Middle frontal gyrus (tissue), 1 donor: ENCODE results near the gene FAXDC2.
A peak's percentile ranks its signal among the peaks of the same experiment; 100 is the strongest.
"Not testable (repeated sequence)": the region's sequence is repeated elsewhere in the genome, so short reads cannot be mapped to it uniquely, and the experiment has no call there.

ENCODE experiments used
- DNase-seq: peaks from one replicate; pipeline ENCODE4 v3.0.0-alpha.2; 2015; ENCODE audit warnings: low spot score; ENCODE audit errors: extremely low spot score

The FAXDC2 gene

DNA sequence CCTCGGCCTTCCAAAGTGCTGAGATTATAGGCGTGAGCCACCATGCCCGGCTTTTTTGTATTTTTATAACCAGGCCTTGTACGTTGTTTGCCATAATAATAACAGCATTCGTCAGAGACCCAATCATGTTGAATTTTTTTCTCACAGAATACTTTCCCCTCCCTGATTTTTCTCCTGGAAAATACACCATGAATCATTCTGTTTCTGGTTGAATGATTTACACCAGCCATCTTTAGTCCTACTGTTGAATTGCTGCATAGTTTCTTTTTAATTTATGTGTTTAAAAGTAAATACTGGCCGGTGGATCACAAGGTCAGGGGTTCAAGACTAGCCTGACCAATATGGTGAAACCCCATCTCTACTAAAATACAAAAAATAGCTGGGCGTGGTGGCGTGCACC lies 11.5 kb upstream of the FAXDC2 start:
- no peak for DNase-seq

DNA sequence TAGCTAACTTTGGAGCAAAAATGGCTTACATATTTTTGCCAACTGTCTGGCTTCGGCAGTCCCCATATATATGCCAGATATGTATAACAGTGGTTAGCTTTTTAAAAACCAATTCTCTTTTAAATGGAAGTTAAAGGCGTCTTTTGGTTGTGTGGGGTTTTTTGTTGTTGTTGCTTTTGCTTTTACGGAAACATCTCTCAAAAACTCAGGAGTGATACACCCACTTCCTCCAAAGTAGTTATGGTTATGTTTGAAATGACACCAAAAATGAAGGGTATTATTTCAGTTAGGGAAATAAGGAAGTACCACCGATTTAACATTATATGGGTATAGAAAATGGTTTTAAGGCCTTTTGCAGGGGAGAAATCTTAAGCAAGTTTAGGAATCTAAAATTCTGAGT lies 10.4 kb upstream of the FAXDC2 start:
- no peak for DNase-seq

DNA sequence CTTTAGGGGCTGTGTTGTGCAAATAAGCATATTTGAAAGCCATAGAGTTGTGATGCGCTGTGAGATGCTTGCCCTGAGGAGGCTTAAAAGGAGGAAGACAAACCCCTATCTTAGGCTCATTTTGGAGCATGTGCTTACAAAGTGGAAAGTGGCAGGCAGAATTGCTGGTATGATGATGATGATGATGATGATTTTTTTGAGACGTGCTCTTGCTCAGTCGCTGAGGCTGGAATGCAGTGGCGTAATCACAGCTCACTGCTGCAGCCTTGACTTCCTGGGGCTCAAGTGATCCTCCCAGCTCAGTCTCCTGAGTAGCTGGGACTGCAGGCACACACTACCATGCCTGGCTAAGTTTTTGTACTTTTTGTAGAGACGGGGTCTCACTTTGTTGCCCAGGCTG lies 9.7 kb upstream of the FAXDC2 start:
- DNase-seq, result no peak

DNA sequence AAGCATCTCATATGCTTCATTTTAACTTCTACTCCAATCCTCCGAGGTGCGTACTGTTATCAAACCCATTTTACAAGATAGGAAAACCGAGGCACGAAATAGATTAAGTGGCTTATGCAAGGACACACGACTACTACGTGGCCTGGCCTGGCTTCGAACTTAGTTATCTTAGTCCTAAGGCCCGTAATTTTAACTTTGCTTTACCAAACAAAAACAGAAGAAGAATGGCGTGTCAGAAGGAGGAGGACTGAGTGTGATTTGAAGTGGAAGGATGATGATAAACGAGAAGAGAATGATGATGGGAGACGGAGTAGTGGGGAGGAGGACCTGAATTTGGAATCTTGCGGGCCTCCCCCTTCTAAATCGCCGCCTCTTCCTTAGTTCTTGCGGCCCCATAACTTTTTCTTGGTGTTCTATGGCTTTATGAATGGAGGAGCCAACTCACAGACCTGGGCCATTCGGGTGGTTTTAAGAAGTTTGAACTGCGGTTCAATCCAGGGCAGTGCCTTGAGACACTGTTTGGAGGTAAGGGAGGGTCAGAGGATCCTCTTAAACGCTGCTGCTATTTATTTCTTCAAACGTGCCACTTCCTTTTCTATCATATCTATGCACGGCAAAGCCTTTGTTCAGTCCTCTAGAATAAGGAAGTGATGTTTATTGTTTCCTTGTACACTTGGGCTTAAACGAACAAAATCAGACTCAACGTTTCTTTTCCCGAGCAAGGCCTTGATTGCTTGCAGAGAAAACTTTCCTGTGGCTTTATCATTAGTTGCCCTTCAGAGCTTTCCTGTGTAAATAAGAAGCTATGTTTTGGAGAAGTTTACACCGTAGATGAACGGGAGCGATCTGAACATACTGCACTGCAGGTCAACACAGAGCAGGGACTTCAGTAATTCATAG lies 8.8 kb upstream of the FAXDC2 start:
- DNase-seq, result no peak

DNA sequence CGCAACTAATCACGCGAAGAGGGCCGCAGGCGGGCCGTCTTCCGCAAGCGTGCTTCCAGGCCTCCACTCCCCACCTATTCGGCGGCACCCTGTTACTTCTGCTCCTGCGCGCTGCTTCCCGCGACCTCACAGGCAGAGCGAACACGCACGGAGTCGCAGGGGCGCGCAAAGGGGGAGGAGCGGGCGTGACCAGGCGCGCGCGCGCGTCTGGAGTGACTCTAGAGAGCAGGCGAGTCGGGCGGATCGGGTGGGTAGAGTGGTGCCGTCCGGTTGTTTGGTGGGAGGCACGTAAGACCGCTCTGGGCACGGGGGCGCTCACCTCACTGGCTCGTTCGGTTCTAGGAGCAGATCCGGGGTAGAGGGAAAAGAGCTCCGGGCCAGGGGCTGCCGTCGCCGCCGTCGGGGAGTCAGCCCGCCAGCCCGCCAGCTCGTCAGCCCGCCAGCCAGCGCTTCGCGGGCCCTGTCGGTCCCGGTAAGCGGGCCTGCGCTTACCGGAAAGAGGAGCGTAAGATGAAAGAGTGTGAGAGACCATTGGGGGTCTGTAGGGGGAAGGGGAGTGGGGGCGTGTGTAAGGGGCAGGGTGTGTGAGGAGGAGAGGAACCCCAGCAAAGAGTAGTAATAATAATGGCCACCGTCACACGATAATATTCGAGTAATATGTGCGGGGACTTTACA lies 8.0 kb upstream of the FAXDC2 start, which contains the start of gene CNOT8:
TSS of gene CNOT8 (plus strand) at position 331 of the 675 bp plus-strand sequence. CDS start 4,652 bp downstream, outside the sequence.
- DNase-seq, result peak; percentile 92

DNA sequence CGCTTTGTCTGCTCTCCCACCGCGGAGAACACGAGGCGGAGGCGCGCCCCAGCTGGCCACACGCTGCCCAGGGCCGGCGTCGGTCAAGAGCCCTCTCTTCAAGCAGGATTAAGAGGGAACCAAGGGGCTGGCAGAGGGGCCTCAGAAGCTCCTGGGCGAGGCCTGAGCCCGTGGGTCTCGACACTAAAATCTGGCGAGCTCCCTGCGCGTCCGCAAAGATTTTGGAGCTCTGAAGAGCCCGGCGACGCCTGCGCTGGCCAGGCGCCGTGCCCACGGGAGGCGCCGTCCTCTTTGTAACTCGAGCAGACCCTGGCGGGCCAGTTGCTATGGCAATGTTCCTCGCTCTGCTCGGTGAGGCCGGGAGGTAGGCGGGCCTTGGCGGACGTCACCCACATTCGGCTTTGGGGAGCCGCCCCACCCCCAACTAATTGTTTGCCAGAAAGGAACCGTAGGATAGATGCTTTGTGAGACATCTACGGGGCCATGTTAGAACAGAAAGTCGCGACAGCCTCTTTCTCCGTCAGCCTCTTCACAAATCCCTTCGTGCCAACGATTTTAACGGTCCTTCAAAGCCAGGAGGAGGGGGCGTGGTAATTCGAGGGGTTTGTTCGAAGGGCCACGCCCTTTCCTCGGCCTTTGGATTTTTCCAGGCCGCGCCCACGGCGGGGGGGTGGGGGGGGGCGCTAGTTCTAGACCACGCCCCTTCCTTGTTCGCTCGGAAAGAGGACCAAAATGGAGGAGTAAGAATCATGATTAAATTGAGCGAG lies 7.3 kb upstream of the FAXDC2 start:
- DNase-seq, result peak; percentile 87

DNA sequence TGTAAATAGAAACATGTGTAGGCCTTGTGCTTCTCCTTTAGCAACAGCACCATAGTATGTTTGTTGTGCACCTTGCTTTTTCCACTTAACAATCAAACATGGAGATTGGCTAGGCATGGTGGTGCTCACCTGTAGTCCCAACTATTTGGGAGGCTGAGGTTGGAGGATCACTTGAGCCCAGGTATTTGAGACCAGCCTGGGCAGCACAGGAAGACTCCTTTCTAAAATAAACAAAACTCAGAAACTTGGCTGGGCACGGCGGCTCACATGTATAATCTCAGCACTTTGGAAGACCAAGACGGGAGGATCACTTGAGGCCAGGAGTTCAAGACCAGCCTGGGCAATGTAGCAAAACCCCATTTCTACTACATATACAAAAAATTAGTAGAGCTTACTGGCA lies 948 bp upstream of the FAXDC2 start:
- no peak for DNase-seq

DNA sequence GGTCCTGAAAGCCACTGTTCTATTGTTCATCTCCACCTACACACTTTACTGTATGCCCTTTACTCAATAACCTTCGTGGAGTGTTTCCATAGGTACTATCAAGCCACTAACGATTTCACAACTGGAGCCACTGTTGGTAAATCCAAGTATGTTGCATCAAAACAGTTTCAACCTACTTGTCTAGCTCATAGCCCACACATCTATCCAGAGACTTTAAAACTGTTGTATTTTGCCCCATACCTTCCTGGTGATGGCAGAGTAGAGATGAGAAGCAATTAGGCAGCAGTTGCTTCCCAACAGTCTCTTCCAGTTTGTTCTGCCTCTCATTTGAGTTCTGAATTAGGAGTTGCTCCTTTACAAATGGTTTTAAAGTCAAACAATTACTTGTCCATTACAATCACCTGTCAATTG lies 607 bp downstream of the FAXDC2 start:
- no peak for DNase-seq

DNA sequence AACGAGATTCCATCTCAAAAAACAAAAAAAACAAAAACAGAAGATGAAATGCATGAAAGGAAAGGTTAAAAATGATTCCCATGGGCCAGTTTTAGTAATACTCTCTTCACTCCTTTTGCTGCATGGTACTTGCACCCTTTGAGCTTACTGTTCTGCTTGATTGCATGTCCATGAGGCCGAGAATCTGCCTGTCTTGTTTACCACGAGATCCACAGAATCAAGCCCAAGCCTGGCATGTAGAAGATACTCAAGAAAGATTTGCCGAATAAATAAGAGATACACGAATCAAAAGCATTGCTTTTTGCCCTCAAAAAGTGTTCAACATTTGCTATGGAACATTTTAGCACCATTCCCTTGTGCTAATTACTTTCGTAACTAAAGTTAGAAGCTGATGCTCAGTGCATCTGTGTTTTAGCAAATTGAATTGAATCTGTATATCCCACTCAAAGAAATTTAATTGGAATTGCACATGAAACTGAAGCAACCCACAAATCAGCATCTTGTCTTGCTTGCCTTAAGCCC lies 1.1 kb downstream of the FAXDC2 start:
- DNase-seq, result no peak

DNA sequence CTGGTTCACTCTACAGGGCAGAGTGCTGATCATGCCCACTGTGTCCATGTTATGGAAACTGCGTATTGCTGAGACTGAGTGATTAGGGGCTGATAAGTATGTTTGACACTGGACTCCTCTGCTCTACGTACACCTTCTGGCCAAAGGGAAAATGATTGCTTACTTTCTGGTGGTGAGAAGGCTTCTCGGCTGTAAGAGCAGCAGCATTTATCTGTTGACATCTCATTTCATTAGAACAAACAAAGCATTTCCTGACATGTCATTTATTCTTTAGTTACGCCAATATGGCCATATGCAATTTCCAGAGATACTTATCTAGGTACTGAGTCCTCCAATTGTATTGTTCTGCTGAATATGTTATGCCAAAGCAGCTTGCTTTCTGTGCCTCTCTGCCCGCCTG lies 5.6 kb downstream of the FAXDC2 start:
- DNase-seq, result no peak

DNA sequence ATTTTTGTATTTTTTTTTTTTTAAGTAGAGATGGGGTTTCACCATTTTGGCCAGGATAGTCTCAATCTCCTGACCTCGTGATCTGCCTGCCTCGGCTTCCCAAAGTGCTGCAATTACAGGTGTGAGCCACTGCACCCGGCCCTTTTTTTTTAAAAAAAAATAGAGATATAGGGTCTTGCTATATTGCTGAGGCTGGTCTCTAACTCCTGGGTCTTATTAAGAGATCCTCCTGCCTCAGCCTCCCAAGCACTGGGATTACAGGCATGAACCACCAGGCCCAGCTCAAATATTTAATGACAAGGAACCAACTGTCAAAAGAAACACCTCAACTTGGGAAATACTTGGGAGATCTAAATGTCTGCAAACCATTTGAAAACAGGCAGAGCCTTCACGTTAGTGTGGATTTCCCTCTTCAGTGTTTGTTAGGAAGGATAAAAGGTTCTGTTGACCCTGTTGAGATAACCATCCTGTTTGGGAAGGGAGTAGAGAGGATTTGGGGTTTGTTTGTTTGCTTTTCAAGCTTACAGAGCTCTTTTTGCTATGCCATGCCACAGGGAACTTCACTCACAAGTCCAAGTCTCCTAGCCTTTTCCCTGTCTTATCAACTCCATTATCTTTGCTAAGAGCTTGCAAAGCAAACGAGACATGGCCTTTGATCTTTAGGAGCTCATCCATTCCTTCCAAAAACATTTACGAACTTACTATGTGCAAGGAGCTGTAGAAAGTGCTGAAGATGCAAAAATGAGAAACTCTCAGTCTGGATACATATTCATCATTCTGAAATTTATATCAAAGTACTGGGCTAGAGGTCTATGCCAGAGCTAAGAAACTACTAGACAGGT lies 7.5 kb downstream of the FAXDC2 start:
- DNase-seq, result no peak

DNA sequence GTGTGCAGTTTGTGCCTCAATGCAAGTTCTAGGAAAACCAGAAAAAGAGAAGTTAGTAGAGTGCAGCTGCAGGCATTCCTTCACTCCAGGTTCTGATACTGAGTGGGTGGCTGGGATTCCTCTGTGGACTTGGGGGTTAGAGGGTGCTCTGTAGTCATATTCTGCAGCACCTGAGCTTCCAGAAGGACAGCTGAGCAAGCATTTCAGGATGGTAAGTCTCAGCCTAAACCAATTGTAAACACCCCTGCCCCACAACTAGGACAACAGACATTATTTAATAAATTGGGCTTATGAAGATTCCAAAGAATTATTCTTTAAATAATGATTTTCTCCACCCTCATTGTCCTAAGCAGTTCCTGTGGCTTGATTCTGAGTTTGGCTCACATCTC lies 9.1 kb downstream of the FAXDC2 start:
- DNase-seq, result no peak

DNA sequence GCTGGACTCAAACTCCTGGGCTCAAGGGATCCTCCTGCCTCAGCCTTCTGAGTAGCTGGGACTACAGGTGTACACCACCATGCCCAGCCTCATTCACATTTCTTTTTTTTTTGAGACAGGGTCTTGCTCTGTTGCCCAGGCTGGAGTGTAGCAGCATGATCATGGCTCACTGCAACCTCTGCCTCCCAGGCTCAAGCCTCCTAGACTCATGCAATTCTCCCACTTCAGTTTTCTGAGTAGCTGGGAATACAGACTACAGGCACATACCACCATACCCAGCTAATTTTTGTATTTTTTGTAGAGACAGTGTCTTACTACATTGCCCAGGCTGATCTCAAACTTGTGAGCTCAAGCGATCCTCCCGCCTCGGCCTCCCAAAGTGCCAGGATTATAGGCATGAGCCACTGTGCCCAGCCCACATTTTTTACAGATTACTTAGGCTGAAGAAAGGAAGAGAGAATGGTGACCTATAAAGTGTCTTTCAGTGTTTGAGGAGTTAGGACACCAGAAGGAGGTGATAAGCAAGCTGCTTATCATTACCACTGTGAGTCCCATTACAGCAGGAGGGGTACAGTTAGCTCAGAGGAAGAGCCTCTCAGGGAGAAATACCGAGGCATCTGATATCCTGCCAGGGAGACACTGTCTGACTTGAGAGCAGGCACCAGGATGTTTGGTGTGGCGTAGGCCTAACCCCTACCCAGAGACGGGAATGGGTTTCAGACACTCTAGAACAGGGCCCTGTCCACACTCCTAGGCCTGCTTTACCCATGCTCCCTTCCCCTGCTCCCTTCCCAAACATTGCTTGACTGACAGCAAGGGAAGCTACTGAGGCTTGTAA lies 9.7 kb downstream of the FAXDC2 start:
- DNase-seq, result no peak

DNA sequence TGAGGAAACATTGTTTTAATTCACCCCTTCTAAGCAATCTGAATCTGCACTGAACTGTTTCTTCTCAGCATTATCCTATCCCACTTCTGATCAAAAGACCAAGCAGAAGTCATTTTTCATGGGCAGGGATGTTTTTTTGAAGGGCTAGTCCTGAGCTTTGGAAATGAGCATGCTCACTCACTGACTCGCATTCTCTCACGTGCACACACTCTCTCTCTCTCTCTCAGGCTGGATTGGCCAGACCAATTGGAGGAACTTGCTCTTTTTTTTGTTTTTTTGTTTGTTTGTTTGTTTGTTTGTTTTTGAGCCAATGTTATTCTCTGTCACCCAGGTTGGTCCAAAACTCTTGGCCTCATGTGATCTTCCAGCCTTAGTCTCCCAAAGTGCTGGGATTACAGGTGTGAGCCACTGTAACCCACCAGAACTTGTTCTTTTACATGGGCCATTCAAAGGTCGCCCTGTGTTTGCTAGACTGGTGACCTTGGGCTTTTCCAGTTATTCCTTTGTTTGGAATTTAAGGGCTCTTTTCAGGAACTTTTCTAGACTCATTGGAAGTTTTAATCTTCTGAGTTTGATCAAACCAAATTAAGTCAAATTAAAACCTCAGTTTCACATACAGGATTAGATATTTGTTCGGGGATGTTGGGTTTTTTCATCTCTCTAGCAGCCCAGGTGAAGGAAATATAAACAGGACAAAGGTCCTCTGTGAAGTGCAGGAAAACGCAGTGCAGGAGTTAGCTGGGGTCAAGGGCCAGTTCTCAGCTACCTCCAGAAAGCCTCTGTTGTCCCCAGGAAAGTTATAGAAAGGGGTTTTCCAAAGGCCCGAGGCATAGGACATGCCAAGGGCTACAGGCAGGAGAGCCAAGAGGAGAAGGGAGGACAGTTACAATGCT lies 13.1 kb downstream of the FAXDC2 start:
- DNase-seq, result no peak

DNA sequence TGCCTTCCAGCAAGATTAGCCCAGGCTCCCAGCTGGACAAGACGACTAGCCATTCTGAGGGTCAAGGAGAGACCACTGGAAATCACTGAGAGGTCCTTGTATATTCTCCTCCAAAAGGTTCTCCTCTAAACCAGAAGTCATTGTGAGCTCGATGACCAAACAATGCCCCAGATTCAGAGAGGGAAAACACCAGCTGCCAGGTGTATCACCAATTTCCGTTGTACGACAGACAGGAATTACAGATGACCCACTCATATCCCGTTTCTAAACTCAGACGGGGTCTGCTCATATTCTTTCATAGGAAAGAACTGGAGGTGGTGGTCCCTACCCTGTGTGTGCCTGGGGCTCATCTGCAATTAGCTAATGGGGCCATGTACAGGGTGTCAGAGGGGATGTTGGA lies 14.2 kb downstream of the FAXDC2 start:
- DNase-seq, result no peak

DNA sequence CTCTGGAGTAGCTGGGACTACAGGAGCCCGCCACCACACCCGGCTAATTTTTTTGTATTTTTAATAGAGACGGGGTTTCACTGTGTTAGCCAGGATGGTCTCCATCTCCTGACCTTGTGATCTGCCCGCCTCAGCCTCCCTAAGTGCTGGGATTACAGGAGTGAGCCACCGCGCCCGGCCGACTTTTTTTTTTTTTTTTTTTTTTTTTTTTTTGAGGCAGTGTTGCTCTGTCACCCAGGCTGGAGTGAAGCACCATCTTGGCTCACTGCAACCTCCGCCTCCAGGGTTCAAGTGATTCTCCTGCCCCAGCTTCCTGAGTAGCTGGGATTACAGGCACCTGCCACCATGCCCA lies 14.7 kb downstream of the FAXDC2 start:
- not testable (repeated sequence) for DNase-seq

DNA sequence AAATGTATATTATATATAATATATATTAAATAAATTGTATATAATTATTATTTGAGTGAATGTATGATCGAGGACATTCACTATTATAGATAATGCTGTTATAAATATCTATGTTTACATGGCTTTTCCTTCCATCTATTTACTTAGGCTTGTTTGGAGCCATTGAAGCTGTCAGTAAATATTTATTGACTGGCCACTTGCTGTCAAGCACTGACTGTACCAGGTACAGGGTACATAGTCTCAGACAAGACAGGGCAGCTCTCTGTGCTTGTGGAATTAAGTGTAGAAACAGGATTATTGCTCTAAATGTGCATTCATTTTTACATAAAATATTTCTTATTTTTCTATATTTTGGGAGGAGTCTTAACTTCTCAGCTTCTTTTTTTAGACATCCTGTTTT lies 16.4 kb downstream of the FAXDC2 start:
- no peak for DNase-seq

DNA sequence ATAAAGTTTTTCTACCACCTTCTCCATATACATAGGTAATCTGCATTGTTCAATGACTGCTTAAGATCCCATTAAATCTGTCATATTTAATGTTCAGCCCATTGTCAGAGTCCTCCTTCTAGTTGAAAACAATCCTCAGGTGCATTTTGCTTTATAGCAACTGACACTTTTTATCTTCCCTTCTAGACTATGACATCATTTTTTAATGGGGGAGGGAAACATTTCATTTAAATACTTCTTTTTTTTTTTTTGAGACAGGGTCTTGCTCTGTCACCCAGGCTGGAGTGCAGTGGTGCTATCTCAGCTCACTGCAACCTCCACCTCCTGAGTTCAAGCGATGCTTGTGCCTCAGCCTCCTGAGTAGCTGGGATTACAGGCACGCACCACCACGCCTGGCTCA lies 17.6 kb downstream of the FAXDC2 start:
- DNase-seq, result not testable (repeated sequence)

DNA sequence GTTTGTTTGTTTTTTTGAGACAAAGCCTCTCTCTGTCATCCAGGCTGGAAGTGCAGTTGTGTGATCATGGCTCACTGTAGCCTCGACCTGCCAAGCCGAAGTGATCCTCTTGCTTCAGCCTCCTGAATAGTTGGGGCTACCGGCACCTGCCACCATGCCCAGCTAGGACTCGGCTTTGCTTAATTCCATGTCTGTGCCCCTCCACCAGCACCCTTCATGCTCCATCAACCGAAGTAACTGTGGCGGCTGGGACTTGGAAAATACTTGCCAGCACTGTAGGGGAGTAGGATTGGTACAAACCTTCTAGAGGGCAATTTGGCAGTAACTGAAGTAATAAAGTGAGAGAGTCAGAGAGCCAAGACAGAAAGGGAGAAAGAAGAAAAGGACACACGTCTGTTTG lies 19.0 kb downstream of the FAXDC2 start:
- DNase-seq, result no peak
